ENCODE measurements around the gene PCDHA10. TPM values are rescaled to one million over a fixed set of nuclear protein-coding genes. Genes with fewer than 3 reads are reported as not detected.

PCDHA10 gene
- total and polyA plus RNA-seq, 2 of the 4 experiments (the other 2 are of a cell fraction): under 0.01 to 0.02 TPM

DNA sequence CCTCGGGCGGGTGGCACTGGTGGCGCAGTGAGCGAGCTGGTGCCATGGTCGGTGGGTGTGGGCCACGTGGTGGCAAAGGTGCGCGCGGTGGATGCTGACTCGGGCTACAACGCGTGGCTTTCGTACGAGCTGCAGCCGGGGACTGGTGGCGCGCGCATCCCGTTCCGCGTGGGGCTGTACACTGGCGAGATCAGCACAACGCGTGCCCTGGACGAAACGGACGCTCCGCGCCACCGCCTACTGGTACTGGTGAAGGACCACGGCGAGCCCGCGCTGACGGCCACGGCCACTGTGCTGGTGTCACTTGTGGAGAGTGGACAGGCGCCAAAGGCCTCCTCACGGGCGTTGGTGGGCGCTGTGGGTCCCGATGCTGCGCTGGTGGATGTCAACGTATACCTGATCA lies 46.8 kb upstream of the PCDHA10 start:
- ATAC-seq (ENCODE audit: low read depth) (no peak), DNase-seq (no peak)
- H4K8ac ChIP-seq (ENCODE audit: low read depth in 2 of 2, low read length in 2 of 2): no peak overlapping the region
- H3K4me2 ChIP-seq (ENCODE audit: low read depth, low read length): no peak overlapping the region
- H3K27ac ChIP-seq (ENCODE audit: insufficient read depth, low read length): no peak overlapping the region
- in situ Hi-C loops (cut with MboI; ENCODE audit: low sequenced_read_pairs) (no loop called here), dilution Hi-C loops (cut with HindIII; ENCODE audit: low sequenced_read_pairs, unreplicated experiment) (no loop called here), intact Hi-C loops (cut with micrococcal nuclease) (no loop called here)
- no peak overlapping the region for H2AK9ac ChIP-seq (replicated peaks; ENCODE audit: low read depth, low read length, poor library complexity)
- no peaks in the 10 kb centered on the region for H3K4me1 ChIP-seq (ENCODE audit: control insufficient read depth, insufficient read depth, low read length)
- no peaks in the 10 kb centered on the region for H3K27me3 ChIP-seq (ENCODE audit: control insufficient read depth, insufficient read depth, low read length)
- H2BK120ac ChIP-seq (ENCODE audit: low read depth, low read length): no peak overlapping the region
- no peak overlapping the region for H2BK20ac ChIP-seq (ENCODE audit: low read depth, low read length)
- no peak overlapping the region for H3K14ac ChIP-seq (replicated peaks; ENCODE audit: low read depth, low read length)
- H4K20me1 ChIP-seq (ENCODE audit: insufficient read depth, low read length): no peaks in the 10 kb centered on the region
- no peak overlapping the region for H3K4ac ChIP-seq (ENCODE audit: low read depth, low read length)
- H3K79me1 ChIP-seq (ENCODE audit: low read depth in 1 of 2, low read length in 2 of 2): no peaks in the 10 kb centered on the region
- WGBS, 2 experiments (ENCODE audit: extremely low coverage in 2 of 2, insufficient read length in 1 of 2): 76% methylated on average over 32 of the region's 43 CpGs; no CpG with 5 or more reads in 1 of the 2 experiments
- H3K9ac ChIP-seq (ENCODE audit: low read depth, low read length): no peak overlapping the region
- TF ChIP-seq, protein P1, sequence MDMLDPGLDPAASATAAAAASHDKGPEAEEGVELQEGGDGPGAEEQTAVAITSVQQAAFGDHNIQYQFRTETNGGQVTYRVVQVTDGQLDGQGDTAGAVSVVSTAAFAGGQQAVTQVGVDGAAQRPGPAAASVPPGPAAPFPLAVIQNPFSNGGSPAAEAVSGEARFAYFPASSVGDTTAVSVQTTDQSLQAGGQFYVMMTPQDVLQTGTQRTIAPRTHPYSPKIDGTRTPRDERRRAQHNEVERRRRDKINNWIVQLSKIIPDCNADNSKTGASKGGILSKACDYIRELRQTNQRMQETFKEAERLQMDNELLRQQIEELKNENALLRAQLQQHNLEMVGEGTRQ (IDR thresholded peaks at IDR 0.05; ENCODE audit: low read depth, low read length): no peak
- no peak for TF ChIP-seq MAFK (IDR thresholded peaks at IDR 0.05; ENCODE audit: low read depth, low read length)
- TF ChIP-seq NFE2L2 (IDR thresholded peaks at IDR 0.05; ENCODE audit: low read depth, low read length): no peak
- TF ChIP-seq BHLHE40 (IDR thresholded peaks at IDR 0.05; ENCODE audit: low read depth, low read length): no peak
- TF ChIP-seq CEBPB (IDR thresholded peaks at IDR 0.05; ENCODE audit: low read depth, low read length): no peak
- TF ChIP-seq RCOR1 (IDR thresholded peaks at IDR 0.05; ENCODE audit: insufficient replicate concordance, low read length): no peak
- TF ChIP-seq RFX5 (IDR thresholded peaks at IDR 0.05; ENCODE audit: low read depth, low read length): no peak
- TF ChIP-seq, protein P2, sequence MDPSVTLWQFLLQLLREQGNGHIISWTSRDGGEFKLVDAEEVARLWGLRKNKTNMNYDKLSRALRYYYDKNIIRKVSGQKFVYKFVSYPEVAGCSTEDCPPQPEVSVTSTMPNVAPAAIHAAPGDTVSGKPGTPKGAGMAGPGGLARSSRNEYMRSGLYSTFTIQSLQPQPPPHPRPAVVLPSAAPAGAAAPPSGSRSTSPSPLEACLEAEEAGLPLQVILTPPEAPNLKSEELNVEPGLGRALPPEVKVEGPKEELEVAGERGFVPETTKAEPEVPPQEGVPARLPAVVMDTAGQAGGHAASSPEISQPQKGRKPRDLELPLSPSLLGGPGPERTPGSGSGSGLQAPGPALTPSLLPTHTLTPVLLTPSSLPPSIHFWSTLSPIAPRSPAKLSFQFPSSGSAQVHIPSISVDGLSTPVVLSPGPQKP (IDR thresholded peaks at IDR 0.05; ENCODE audit: borderline replicate concordance, low read depth, low read length): no peak
- no peak for TF ChIP-seq CHD1 (IDR thresholded peaks at IDR 0.05; ENCODE audit: low read depth, low read length)
- TF ChIP-seq SMC3 (IDR thresholded peaks at IDR 0.05; ENCODE audit: low read depth, low read length): no peak
- BruUV-seq (replicated peaks): no TSS peak
- no peak overlapping the region for H3K4me3 ChIP-seq (ENCODE audit: insufficient read depth, low read depth, low read length)
- no peak overlapping the region for H3K56ac ChIP-seq (ENCODE audit: extremely low read depth, insufficient read depth, low read length)
- no peak overlapping the region for H4K5ac ChIP-seq (ENCODE audit: low read depth, low read length)
- H2AFZ ChIP-seq (replicated peaks; ENCODE audit: low read length, poor library complexity): no peak overlapping the region
- no peak overlapping the region for H2BK5ac ChIP-seq (ENCODE audit: low read depth, low read length, poor library complexity, severe bottlenecking)
- CTCF ChIA-PET: no interaction called here
- POLR2A ChIA-PET (ENCODE audit: unreplicated experiment): no interaction called here
- H4K91ac ChIP-seq (ENCODE audit: insufficient read depth, low read depth, low read length): no peak overlapping the region
- no peak overlapping the region for H3K18ac ChIP-seq (ENCODE audit: low read depth, low read length)
- no peaks in the 10 kb centered on the region for H3K9me1 ChIP-seq (ENCODE audit: insufficient read depth, low read length)
- no peaks in the 10 kb centered on the region for H3K36me3 ChIP-seq (ENCODE audit: control insufficient read depth, insufficient read depth, low read length)
- no peak overlapping the region for H3K23ac ChIP-seq (ENCODE audit: low read depth, low read length)
- no peak overlapping the region for H2AK5ac ChIP-seq (ENCODE audit: low read depth, low read length)
- no peak overlapping the region for H2BK15ac ChIP-seq (ENCODE audit: low read depth, low read length)
- peaks cover 14% of the 10 kb centered on the region for H3K9me3 ChIP-seq (ENCODE audit: control insufficient read depth, insufficient read depth, low read length)
